Calu3 (cell line): Measurements from ENCODE around the gene HOXC10. TPM values are rescaled to one million over a fixed set of nuclear protein-coding genes. Genes with fewer than 3 reads are reported as not detected.

Source experiments
- BruUV-seq: library from RNA; stranded (reverse); fragments of 400-500 nt; replicated peaks from 2 replicates; lab custom pipeline; 2021; lab: Mats Ljungman, UMichigan
- CTCF ChIA-PET: fragments of 300-600 bp; sonication (Branson Sonifier 250); formaldehyde crosslinking; loops from one replicate; lab custom pipeline; 2022; ENCODE audit warnings: antibody characterized with exemption; lab: Charles Lee
- DNase-seq: peaks from one replicate; pipeline ENCODE4 v3.0.0; 2022
- H3K27ac Mint-ChIP-seq: one replicate; pipeline ENCODE4 v1.8.0; 2022; ENCODE audit warnings: mixed read lengths; ENCODE audit not compliant: unreplicated experiment
- H3K27me3 Mint-ChIP-seq: one replicate; pipeline ENCODE4 v1.8.0; 2022; ENCODE audit warnings: mixed read lengths; ENCODE audit not compliant: unreplicated experiment
- H3K36me3 Mint-ChIP-seq: one replicate; pipeline ENCODE4 v1.8.0; 2022; ENCODE audit warnings: mild to moderate bottlenecking, moderate library complexity, mixed read lengths; ENCODE audit not compliant: insufficient read depth, unreplicated experiment
- H3K4me1 Mint-ChIP-seq: one replicate; pipeline ENCODE4 v1.8.0; 2022; ENCODE audit warnings: mild to moderate bottlenecking, low read depth, mixed read lengths; ENCODE audit not compliant: unreplicated experiment
- H3K4me3 Mint-ChIP-seq: one replicate; pipeline ENCODE4 v1.8.0; 2022; ENCODE audit warnings: mild to moderate bottlenecking, low read depth, moderate library complexity, mixed read lengths; ENCODE audit not compliant: unreplicated experiment
- H3K9me3 Mint-ChIP-seq: one replicate; pipeline ENCODE4 v1.8.0; 2022; ENCODE audit warnings: low read depth, mixed read lengths; ENCODE audit not compliant: unreplicated experiment
- CTCF ChIP-seq: fragments of 200-600 bp; IDR thresholded peaks from one replicate; pipeline ENCODE4 v1.8.0; 2022; ENCODE audit warnings: antibody characterized with exemption; ENCODE audit not compliant: unreplicated experiment
- intact Hi-C: fragments of 100-400 bp; cut with micrococcal nuclease; formaldehyde crosslinking; loops from one replicate; pipeline ENCODE4 v1.10.0; 2022; ENCODE audit not compliant: unreplicated experiment
- total RNA-seq: library from RNA; stranded (reverse); gene quantifications from 2 replicates; pipeline ENCODE4 v1.2.3, GENCODE V29; 2022

The HOXC10 gene
- total RNA-seq, 1 experiment from 2014 or later: 0.71 TPM

GRCh38 chr12:53985994-53986685 is 1.2 kb downstream of the HOXC10 start:
- CTCF ChIA-PET: interaction anchor here (0.6 to 2.1 kb wide), 4 partner anchors 8 to 222 kb away, joined by 3 to 7 read pairs (median 4); no protein-coding TSS in a partner anchor
- H3K36me3 Mint-ChIP-seq: peaks cover 28% of the 10 kb centered on the region
- H3K27ac Mint-ChIP-seq: no peak overlapping the region
- DNase-seq: peak; percentile 51
- peaks cover 22% of the 10 kb centered on the region for H3K4me1 Mint-ChIP-seq
- H3K4me3 Mint-ChIP-seq: peak overlapping the region; percentile 59
- no peaks in the 10 kb centered on the region for H3K9me3 Mint-ChIP-seq
- TF ChIP-seq CTCF: no peak
- peaks cover 100% of the 10 kb centered on the region for H3K27me3 Mint-ChIP-seq
- BruUV-seq: no TSS peak
- intact Hi-C loops: no loop called here

GRCh38 chr12:53986686-53987483 is 1.9 kb downstream of the HOXC10 start:
- BruUV-seq: no TSS peak
- Mint-ChIP-seq H3K9me3 (no peaks in the 10 kb centered on the region), H3K4me3 (peak overlapping the region; percentile 59), H3K4me1 (peaks cover 22% of the 10 kb centered on the region), H3K27me3 (peaks cover 100% of the 10 kb centered on the region), H3K36me3 (peaks cover 28% of the 10 kb centered on the region), H3K27ac (no peak overlapping the region)
- no peak for DNase-seq
- no peak for TF ChIP-seq CTCF
- intact Hi-C loops: no loop called here
- CTCF ChIA-PET: interaction anchor here (2.1 kb wide), 1 partner anchor 215 kb away, joined by 7 read pairs; no protein-coding TSS in a partner anchor

- no TSS peak for BruUV-seq
- CTCF ChIA-PET: interaction anchor here (0.6 to 1.8 kb wide), 5 partner anchors 184 to 1828 kb away, joined by 4 to 6 read pairs (median 4); no protein-coding TSS in a partner anchor
- no peak overlapping the region for H3K4me3 Mint-ChIP-seq
- intact Hi-C loops: no loop called here
- peaks cover 22% of the 10 kb centered on the region for H3K4me1 Mint-ChIP-seq
- H3K36me3 Mint-ChIP-seq: peaks cover 28% of the 10 kb centered on the region
- no peak for TF ChIP-seq CTCF
- no peaks in the 10 kb centered on the region for H3K9me3 Mint-ChIP-seq
- DNase-seq: no peak
- H3K27ac Mint-ChIP-seq: no peak overlapping the region
- peaks cover 100% of the 10 kb centered on the region for H3K27me3 Mint-ChIP-seq
These were observed 2.9 kb downstream of the HOXC10 start for GRCh38 chr12:53987787-53988230.

GRCh38 chr12:53988541-53989226 is 3.7 kb downstream of the HOXC10 start:
- Mint-ChIP-seq H3K4me3 (peak overlapping the region; percentile 10), H3K36me3 (peaks cover 24% of the 10 kb centered on the region), H3K9me3 (no peaks in the 10 kb centered on the region), H3K27ac (no peak overlapping the region), H3K27me3 (peaks cover 100% of the 10 kb centered on the region), H3K4me1 (peaks cover 24% of the 10 kb centered on the region)
- CTCF ChIA-PET: interaction anchor here (0.6 to 1.8 kb wide), 4 partner anchors 185 to 231 kb away, joined by 4 to 9 read pairs (median 6); no protein-coding TSS in a partner anchor
- no TSS peak for BruUV-seq
- TF ChIP-seq CTCF: no peak
- no peak for DNase-seq
- intact Hi-C loops: loop anchor here (1.0 kb wide), 1 partner anchor 221 kb away; no protein-coding TSS in a partner anchor
